ENCODE data around the gene TBCK. TPM values are rescaled to one million over a fixed set of nuclear protein-coding genes. Genes with fewer than 3 reads are reported as not detected.

TBCK gene
- total RNA-seq, 4 donors from 2014 or later, result 22.7 to 28.7 (median 27.3) TPM

GRCh38 chr4:106049490-106049889 lies 266.5 kb downstream of the TBCK start:
- TF ChIP-seq CTCF (IDR thresholded peaks at IDR 0.05) (no peak), POLR2AphosphoS5 (IDR thresholded peaks at IDR 0.05) (no peak), POLR2A (IDR thresholded peaks at IDR 0.05; ENCODE audit: low read depth) (no peak), EP300 (IDR thresholded peaks at IDR 0.05) (no peak)
- H3K36me3 ChIP-seq, result peaks cover 0 to 14% (median 4%) of the 10 kb centered on the region in 4 donors
- peaks cover 0 to 22% (median 16%) of the 10 kb centered on the region in 4 donors for H3K4me1 ChIP-seq
- no peaks in the 10 kb centered on the region for H3K27me3 ChIP-seq
- intact Hi-C loops (cut with DNase I), result no loop called here
- H3K27ac ChIP-seq (replicated peaks in 1 of 4), result peak overlapping the region in 3 of 4 donors; percentile 19 to 46 (median 25)
- no peak for DNase-seq (ENCODE audit: extremely low spot score)
- H3K9me3 ChIP-seq, result no peaks in the 10 kb centered on the region
- no peak overlapping the region for H3K4me3 ChIP-seq

GRCh38 chr4:106048250-106048971 lies 267.6 kb downstream of the TBCK start:
- Histone ChIP-seq H3K27me3 (no peaks in the 10 kb centered on the region), H3K36me3 (peaks cover 0 to 14% (median 4%) of the 10 kb centered on the region in 4 donors), H3K9me3 (no peaks in the 10 kb centered on the region), H3K27ac (replicated peaks in 1 of 4) (peak overlapping the region in 3 of 4 donors; percentile 19 to 46 (median 25)), H3K4me3 (no peak overlapping the region), H3K4me1 (peaks cover 0 to 22% (median 16%) of the 10 kb centered on the region in 4 donors)
- WGBS, result 51% methylated on average over 2 of the region's 2 CpGs
- intact Hi-C loops (cut with DNase I), result no loop called here
- no peak for DNase-seq (ENCODE audit: extremely low spot score)
- TF ChIP-seq POLR2AphosphoS5 (IDR thresholded peaks at IDR 0.05) (no peak), POLR2A (IDR thresholded peaks at IDR 0.05; ENCODE audit: low read depth) (no peak), CTCF (IDR thresholded peaks at IDR 0.05) (no peak), EP300 (IDR thresholded peaks at IDR 0.05) (no peak)

- Histone ChIP-seq H3K4me3 (no peak overlapping the region), H3K27ac (replicated peaks in 1 of 4) (no peak overlapping the region), H3K9me3 (no peaks in the 10 kb centered on the region), H3K4me1 (peaks cover 0 to 27% (median 21%) of the 10 kb centered on the region in 4 donors), H3K36me3 (peaks cover 0 to 14% (median 4%) of the 10 kb centered on the region in 4 donors), H3K27me3 (no peaks in the 10 kb centered on the region)
- TF ChIP-seq POLR2AphosphoS5 (IDR thresholded peaks at IDR 0.05) (no peak), POLR2A (IDR thresholded peaks at IDR 0.05; ENCODE audit: low read depth) (no peak), CTCF (IDR thresholded peaks at IDR 0.05) (no peak), EP300 (IDR thresholded peaks at IDR 0.05) (no peak)
- WGBS, result 98% methylated on average over 3 of the region's 3 CpGs
- DNase-seq (ENCODE audit: extremely low spot score), result no peak
- intact Hi-C loops (cut with DNase I), result no loop called here
Observed at GRCh38 chr4:106046083-106046482, 269.9 kb downstream of the TBCK start.

- intact Hi-C loops (cut with DNase I), result no loop called here
- 33% methylated on average over 2 of the region's 2 CpGs for WGBS
- TF ChIP-seq EP300 (IDR thresholded peaks at IDR 0.05), result no peak
- TF ChIP-seq CTCF (IDR thresholded peaks at IDR 0.05), result no peak
- H3K27ac ChIP-seq (replicated peaks in 1 of 4), result no peak overlapping the region
- H3K9me3 ChIP-seq, result no peaks in the 10 kb centered on the region
- no peak overlapping the region for H3K4me3 ChIP-seq
- no peaks in the 10 kb centered on the region for H3K27me3 ChIP-seq
- H3K36me3 ChIP-seq, result peaks cover 0 to 14% (median 4%) of the 10 kb centered on the region in 4 donors
- no peak for DNase-seq (ENCODE audit: extremely low spot score)
- peaks cover 0 to 18% (median 16%) of the 10 kb centered on the region in 4 donors for H3K4me1 ChIP-seq
Observed at GRCh38 chr4:106041294-106042002, 274.6 kb downstream of the TBCK start.
